Uterus (tissue), 4 donors: Measurements from ENCODE around the gene AGXT2. TPM values are rescaled to one million over a fixed set of nuclear protein-coding genes. Genes with fewer than 3 reads are reported as not detected.

ENCODE experiments used
- DNase-seq, 2 donors: peaks; one replicate each; pipeline ENCODE4 v3.0.0-alpha.2; 2019 to 2020
- H3K27ac ChIP-seq, 2 donors: fragments of 200-600 bp; sonication (generic); 1 replicate in 1 of 2; 2 replicates in 1 of 2; pipeline ENCODE4 v1.5.1; 2016 to 2018
- H3K27me3 ChIP-seq, 2 donors: fragments of 200-600 bp; sonication (generic); one replicate each; pipeline ENCODE4 v1.5.1; 2018 to 2019; ENCODE audit warnings: control low read depth in 1 of 2
- H3K36me3 ChIP-seq, 2 donors: fragments of 200-600 bp; sonication (generic); one replicate each; pipeline ENCODE4 v1.5.1; 2019; ENCODE audit warnings: control low read depth in 1 of 2
- H3K4me1 ChIP-seq, 2 donors: fragments of 200-600 bp; sonication (generic); one replicate each; pipeline ENCODE4 v1.5.1; 2018 to 2019; ENCODE audit warnings: control low read depth in 1 of 2
- H3K4me3 ChIP-seq, 2 donors: fragments of 200-600 bp; sonication (generic); 1 replicate in 1 of 2; 2 replicates in 1 of 2; pipeline ENCODE4 v1.5.1; 2018 to 2019; ENCODE audit warnings: mild to moderate bottlenecking in 1 of 2
- H3K9me3 ChIP-seq, 2 donors: fragments of 200-600 bp; sonication (generic); one replicate each; pipeline ENCODE4 v1.5.1; 2019; ENCODE audit warnings: control low read depth in 1 of 2
- POLR2A ChIP-seq, 2 donors: fragments of 450-650 bp; IDR thresholded peaks; one replicate each; pipeline ENCODE4 v1.6.1; 2016; ENCODE audit warnings: antibody characterized with exemption in 2 of 2, mild to moderate bottlenecking in 1 of 2, moderate library complexity in 1 of 2
- intact Hi-C: fragments of 100-400 bp; cut with DNase I; formaldehyde crosslinking; loops from one replicate; pipeline ENCODE4 v1.15.1; 2023; ENCODE audit warnings: low total_unique reads
- total RNA-seq, 4 donors: library from RNA; depleted of rRNA in 3 of 4; stranded (reverse); fragments of >200 nt in 3 of 4; gene quantifications; one replicate each; pipeline versions ENCODE4 v1.1.0 to v1.2.4, GENCODE V29; 2014 to 2023
- TF ChIP-seq, protein P1 (sequence below), 4 experiments: fragments of 200-600 bp in 2 of 4; fragments of 450-650 bp in 2 of 4; sonication (generic) in 2 of 4; IDR thresholded peaks; one replicate each; pipeline ENCODE4 v1.5.1; 2016 to 2019; ENCODE audit warnings: antibody characterized with exemption in 4 of 4, mild to moderate bottlenecking in 2 of 4, moderate library complexity in 1 of 4
- donor health status: DM: yes; HTN: yes; CAD: no.

The AGXT2 gene
- total RNA-seq, 4 donors from 2014 or later = not detected

DNA sequence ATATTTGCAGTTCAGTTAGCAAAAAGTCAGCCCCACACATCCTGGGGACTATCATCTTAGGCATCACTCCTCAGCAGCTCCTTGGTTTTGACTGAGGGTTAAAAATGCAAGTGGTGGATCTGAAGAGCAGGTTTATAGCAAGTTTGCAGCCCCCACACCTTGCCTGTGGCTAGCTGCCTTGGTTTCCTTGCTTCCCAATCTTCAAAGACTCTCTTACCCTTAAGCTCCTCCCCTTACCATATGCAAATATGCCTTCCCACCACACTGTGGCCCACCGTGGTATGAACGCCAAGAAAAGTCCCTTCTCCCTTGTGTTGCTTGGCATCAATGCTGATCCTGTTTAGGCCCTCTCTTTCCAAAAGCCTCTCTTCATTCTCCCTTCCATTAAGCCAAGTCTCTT, 45.0 kb upstream of the AGXT2 start:
- TF ChIP-seq, protein P1, sequence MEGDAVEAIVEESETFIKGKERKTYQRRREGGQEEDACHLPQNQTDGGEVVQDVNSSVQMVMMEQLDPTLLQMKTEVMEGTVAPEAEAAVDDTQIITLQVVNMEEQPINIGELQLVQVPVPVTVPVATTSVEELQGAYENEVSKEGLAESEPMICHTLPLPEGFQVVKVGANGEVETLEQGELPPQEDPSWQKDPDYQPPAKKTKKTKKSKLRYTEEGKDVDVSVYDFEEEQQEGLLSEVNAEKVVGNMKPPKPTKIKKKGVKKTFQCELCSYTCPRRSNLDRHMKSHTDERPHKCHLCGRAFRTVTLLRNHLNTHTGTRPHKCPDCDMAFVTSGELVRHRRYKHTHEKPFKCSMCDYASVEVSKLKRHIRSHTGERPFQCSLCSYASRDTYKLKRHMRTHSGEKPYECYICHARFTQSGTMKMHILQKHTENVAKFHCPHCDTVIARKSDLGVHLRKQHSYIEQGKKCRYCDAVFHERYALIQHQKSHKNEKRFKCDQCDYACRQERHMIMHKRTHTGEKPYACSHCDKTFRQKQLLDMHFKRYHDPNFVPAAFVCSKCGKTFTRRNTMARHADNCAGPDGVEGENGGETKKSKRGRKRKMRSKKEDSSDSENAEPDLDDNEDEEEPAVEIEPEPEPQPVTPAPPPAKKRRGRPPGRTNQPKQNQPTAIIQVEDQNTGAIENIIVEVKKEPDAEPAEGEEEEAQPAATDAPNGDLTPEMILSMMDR (IDR thresholded peaks at IDR 0.05) = no peak
- no peak for TF ChIP-seq POLR2A (IDR thresholded peaks at IDR 0.05)
- H3K4me3 ChIP-seq = no peak overlapping the region
- intact Hi-C loops = no loop called here
- peaks cover 0 to 5% of the 10 kb centered on the region in 2 donors for H3K4me1 ChIP-seq
- H3K9me3 ChIP-seq = no peaks in the 10 kb centered on the region
- peak overlapping the region in 1 of 2 donors; percentile 19 for H3K27ac ChIP-seq
- H3K27me3 ChIP-seq = no peaks in the 10 kb centered on the region
- no peaks in the 10 kb centered on the region for H3K36me3 ChIP-seq
- DNase-seq = no peak

DNA sequence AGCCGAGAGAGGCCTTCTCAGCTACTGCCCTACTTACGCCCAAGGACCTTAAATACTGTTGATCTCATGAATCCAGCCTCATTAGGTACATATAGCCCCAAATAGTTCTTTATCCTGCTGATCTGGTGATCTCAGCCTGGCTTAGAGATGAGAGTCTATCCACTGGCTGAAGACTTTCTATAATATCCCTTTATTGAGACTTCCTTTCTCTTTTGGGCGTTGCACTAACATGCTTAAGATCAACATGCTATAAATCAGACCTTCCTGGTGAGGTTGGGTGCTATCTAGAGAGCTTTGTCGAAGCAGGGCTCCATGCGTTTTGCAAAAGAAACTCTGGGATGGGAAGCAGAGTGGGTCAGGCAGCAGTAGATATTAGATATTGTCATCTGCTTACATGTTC, 44.0 kb upstream of the AGXT2 start:
- Histone ChIP-seq H3K27ac (peak overlapping the region in 1 of 2 donors; percentile 19), H3K27me3 (no peaks in the 10 kb centered on the region), H3K9me3 (no peaks in the 10 kb centered on the region), H3K4me1 (peaks cover 0 to 5% of the 10 kb centered on the region in 2 donors), H3K36me3 (no peaks in the 10 kb centered on the region), H3K4me3 (no peak overlapping the region)
- TF ChIP-seq POLR2A (IDR thresholded peaks at IDR 0.05) = no peak
- TF ChIP-seq, protein P1 (IDR thresholded peaks at IDR 0.05) = no peak
- intact Hi-C loops = no loop called here
- DNase-seq = no peak

DNA sequence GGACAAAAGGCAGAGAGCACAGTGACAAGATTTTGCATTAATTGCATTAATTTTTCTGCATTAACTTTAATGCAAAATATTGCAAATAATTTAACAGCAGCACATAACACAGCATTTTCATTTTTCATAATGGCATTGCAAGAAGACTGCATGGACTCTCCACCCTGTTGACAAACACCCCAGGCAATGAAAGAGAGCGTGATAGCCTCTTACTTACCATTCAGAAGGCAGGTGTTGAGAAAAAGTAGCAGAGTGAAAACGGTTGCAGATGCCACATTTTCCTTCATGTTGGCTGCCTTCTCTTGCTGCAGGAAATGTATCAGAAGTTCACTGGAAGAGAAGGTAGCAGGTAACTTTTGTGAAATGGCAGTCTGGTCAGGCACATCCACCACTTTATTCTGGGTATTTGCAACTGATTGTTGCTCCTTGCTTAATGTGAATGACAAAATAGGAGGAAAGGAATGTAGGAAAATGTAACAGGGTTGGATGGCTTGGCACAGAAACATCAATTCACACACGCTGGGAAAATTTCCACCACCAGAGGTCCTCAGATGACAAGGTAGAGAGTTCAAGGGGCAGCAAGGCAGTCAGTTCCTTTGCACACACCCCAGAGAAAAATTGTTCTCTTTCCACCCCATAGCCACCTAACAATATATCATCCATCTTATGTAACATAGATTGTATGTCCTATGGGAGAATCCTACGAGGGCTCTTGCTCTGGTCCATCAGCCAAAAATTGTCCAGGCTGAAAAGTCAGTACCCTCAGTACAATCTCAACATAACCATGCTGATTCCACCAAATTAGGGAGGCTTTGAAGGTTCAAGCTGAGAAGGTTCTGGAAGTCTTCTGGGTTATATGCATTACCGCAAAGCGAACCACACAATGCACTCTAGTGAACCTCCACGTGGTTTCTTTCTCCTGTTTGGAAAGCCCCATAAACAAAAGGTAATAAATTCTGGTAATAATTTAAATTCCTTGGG, 41.9 kb upstream of the AGXT2 start:
- H3K27ac ChIP-seq = peak overlapping the region in 1 of 2 donors; percentile 38
- no peaks in the 10 kb centered on the region for H3K27me3 ChIP-seq
- H3K36me3 ChIP-seq = no peaks in the 10 kb centered on the region
- no peak overlapping the region for H3K4me3 ChIP-seq
- TF ChIP-seq, protein P1 (IDR thresholded peaks at IDR 0.05) = peak; percentile 61 to 73 (median 70)
- no peak for TF ChIP-seq POLR2A (IDR thresholded peaks at IDR 0.05)
- DNase-seq = peak; percentile 57 to 62
- H3K4me1 ChIP-seq = peaks cover 0 to 5% of the 10 kb centered on the region in 2 donors
- H3K9me3 ChIP-seq = no peaks in the 10 kb centered on the region
- intact Hi-C loops = loop anchor here (5.0 kb wide), 1 partner anchor 838 kb away; no protein-coding TSS in a partner anchor

DNA sequence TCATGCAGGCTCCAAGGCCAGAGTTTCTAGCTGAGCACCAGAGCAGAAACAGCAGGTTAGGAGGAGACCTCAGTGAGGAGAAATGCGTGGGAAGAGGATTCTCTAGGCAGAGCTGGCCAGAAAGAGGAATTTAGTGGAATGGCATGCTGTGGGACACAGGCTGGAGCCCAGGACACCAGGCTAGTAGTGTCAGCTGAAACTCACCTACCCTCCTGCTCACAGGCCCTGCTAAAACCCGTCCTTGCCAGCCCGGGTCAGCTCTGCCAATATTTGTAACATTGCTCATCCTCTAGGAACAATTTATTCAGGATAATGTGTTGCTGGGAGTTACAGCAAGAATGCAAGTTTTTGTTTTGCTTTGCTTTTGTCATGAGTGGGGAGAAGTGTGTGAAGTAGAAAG, 40.2 kb upstream of the AGXT2 start:
- no peaks in the 10 kb centered on the region for H3K36me3 ChIP-seq
- intact Hi-C loops = loop anchor here (5.0 kb wide), 1 partner anchor 839 kb away; no protein-coding TSS in a partner anchor
- DNase-seq = peak in 1 of 2 donors; percentile 30
- peaks cover 0 to 5% of the 10 kb centered on the region in 2 donors for H3K4me1 ChIP-seq
- no peaks in the 10 kb centered on the region for H3K9me3 ChIP-seq
- H3K27me3 ChIP-seq = no peaks in the 10 kb centered on the region
- TF ChIP-seq, protein P1 (IDR thresholded peaks at IDR 0.05) = no peak
- H3K4me3 ChIP-seq = no peak overlapping the region
- peak overlapping the region; percentile 22 to 51 for H3K27ac ChIP-seq

DNA sequence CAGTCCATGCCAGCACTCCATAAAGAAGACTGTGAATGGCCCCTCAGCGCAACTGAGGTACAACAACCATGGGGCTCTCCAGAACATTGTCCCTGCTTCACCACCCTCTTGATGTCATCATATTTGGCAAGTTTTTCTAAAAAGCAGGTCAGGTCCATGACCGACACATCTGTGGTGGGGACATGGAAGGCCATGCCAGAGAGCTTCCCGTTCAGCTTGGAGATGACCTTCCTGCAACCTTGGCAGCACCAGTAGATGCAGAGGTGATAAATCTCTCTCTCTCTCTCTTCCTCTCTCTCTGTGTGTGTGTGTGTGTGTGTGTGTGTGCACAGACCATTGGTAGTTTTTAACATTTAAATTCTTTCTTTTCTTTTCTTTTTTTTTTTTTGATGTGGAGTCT, 35.4 kb upstream of the AGXT2 start:
- Histone ChIP-seq H3K9me3 (no peaks in the 10 kb centered on the region), H3K27me3 (no peaks in the 10 kb centered on the region), H3K27ac (no peak overlapping the region), H3K4me1 (no peaks in the 10 kb centered on the region), H3K4me3 (no peak overlapping the region), H3K36me3 (no peaks in the 10 kb centered on the region)
- TF ChIP-seq, protein P1 (IDR thresholded peaks at IDR 0.05) = no peak
- no peak for TF ChIP-seq POLR2A (IDR thresholded peaks at IDR 0.05)
- no peak for DNase-seq
- intact Hi-C loops = no loop called here
